Measurements from ENCODE around the gene MS4A10. TPM values are rescaled to one million over a fixed set of nuclear protein-coding genes. Genes with fewer than 3 reads are reported as not detected.

Gene MS4A10
- total RNA-seq, 1 donor from 2014 or later = not detected

- TF ChIP-seq CTCF (IDR thresholded peaks at IDR 0.05; ENCODE audit: insufficient read depth, low read length, poor library complexity, severe bottlenecking) = no peak
- peak; percentile 54 for DNase-seq (ENCODE audit: low read depth)
- Histone ChIP-seq H3K36me3 (ENCODE audit: control insufficient read depth, insufficient read depth, low read length) (no peaks in the 10 kb centered on the region), H3K4me3 (ENCODE audit: low read depth, low read length) (no peak overlapping the region), H3K27me3 (ENCODE audit: control insufficient read depth, insufficient read depth, low read length) (peaks cover 9% of the 10 kb centered on the region)
These were observed 46.5 kb downstream of the MS4A10 start for GRCh38 chr11:60831501-60832079.

GRCh38 chr11:60834742-60835533, 49.8 kb downstream of the MS4A10 start:
- no peak for DNase-seq (ENCODE audit: low read depth)
- TF ChIP-seq CTCF (IDR thresholded peaks at IDR 0.05; ENCODE audit: insufficient read depth, low read length, poor library complexity, severe bottlenecking) = no peak
- Histone ChIP-seq H3K27me3 (ENCODE audit: control insufficient read depth, insufficient read depth, low read length) (no peaks in the 10 kb centered on the region), H3K36me3 (ENCODE audit: control insufficient read depth, insufficient read depth, low read length) (no peaks in the 10 kb centered on the region), H3K4me3 (ENCODE audit: low read depth, low read length) (no peak overlapping the region)

- no peak for TF ChIP-seq CTCF (IDR thresholded peaks at IDR 0.05; ENCODE audit: insufficient read depth, low read length, poor library complexity, severe bottlenecking)
- Histone ChIP-seq H3K4me3 (ENCODE audit: low read depth, low read length) (no peak overlapping the region), H3K36me3 (ENCODE audit: control insufficient read depth, insufficient read depth, low read length) (no peaks in the 10 kb centered on the region), H3K27me3 (ENCODE audit: control insufficient read depth, insufficient read depth, low read length) (no peaks in the 10 kb centered on the region)
- DNase-seq (ENCODE audit: low read depth) = no peak
These were observed 50.4 kb downstream of the MS4A10 start for GRCh38 chr11:60835534-60835846.

- Histone ChIP-seq H3K4me3 (ENCODE audit: low read depth, low read length) (no peak overlapping the region), H3K36me3 (ENCODE audit: control insufficient read depth, insufficient read depth, low read length) (no peaks in the 10 kb centered on the region), H3K27me3 (ENCODE audit: control insufficient read depth, insufficient read depth, low read length) (no peaks in the 10 kb centered on the region)
- no peak for DNase-seq (ENCODE audit: low read depth)
- no peak for TF ChIP-seq CTCF (IDR thresholded peaks at IDR 0.05; ENCODE audit: insufficient read depth, low read length, poor library complexity, severe bottlenecking)
These were observed 51.9 kb downstream of the MS4A10 start for GRCh38 chr11:60836866-60837515.

GRCh38 chr11:60838132-60838531, 53.0 kb downstream of the MS4A10 start:
- H3K36me3 ChIP-seq (ENCODE audit: control insufficient read depth, insufficient read depth, low read length) = no peaks in the 10 kb centered on the region
- H3K4me3 ChIP-seq (ENCODE audit: low read depth, low read length) = no peak overlapping the region
- TF ChIP-seq CTCF (IDR thresholded peaks at IDR 0.05; ENCODE audit: insufficient read depth, low read length, poor library complexity, severe bottlenecking) = no peak

More at GRCh38 chr11:60838132-60838531, 53.0 kb downstream of the MS4A10 start:
- no peak for DNase-seq (ENCODE audit: low read depth)
- H3K27me3 ChIP-seq (ENCODE audit: control insufficient read depth, insufficient read depth, low read length) = no peaks in the 10 kb centered on the region
